Activated CD8-positive, alpha-beta memory T cell treated with anti-CD3 and anti-CD28 coated beads, Interleukin-2, amount 50 U/mL, for 24 hours (primary cell): Measurements from ENCODE around the gene TMEM218.

ENCODE experiments used
- DNase-seq: peaks from one replicate; pipeline ENCODE4 v3.0.0-alpha.2; 2020; ENCODE audit errors: extremely low read depth

Gene TMEM218

DNA sequence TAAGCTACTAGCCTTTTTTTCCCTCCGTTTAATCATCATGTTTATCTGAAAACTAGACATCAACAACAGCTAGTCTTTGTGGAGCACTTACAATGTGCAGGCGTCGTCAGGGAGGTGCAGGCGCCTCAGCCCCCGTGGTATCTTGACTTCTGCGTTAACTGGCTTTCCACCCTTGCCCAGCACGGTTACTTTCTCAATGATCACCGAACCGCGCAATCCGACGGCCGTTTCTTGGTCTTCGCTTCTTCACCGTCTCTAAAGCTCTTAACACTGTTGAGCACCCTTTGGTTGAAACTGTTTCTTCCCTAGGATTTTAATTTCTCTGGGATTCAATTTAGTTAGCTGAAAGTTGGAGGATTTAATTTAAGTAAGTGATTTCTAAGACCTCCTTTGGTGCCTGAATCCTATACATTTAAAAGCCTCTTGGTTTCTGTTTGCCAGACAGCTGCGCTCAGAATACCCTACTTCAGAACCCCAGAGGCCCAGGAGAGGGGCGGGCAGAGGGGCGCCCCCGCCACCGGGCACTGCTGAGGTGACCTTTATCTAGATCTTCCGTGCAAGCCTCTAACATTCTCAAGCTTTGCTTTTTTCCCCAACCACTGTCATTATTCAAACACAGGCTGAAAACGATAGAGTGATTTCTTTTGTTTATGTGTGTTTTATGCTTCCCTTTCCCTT is 18.0 kb upstream of the TMEM218 start:
- DNase-seq: no peak

GRCh38 chr11:125128450-125128849 is 17.0 kb upstream of the TMEM218 start:
- no peak for DNase-seq

DNA sequence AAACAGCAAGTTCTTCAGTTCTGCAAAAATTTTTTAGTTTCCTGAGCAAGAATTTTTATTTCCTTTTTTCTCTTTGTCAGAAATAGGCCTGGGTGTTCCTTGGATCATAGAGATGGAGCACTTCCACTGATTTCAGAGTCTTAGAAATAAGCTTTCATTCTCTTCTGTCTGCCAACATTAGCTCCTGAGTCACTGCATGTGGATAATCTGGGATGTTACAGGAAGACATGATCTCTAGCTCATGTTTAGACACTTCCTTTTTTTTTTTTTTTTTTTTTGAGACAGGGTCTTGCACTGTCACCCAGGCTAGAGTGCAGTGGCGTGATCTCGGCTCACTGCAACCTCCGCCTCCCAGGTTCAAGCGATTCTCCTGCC is 13.2 kb upstream of the TMEM218 start:
- no peak for DNase-seq

- no peak for DNase-seq
Measured at GRCh38 chr11:125123947-125124617, 12.7 kb upstream of the TMEM218 start.

GRCh38 chr11:125123194-125123946 is 11.9 kb upstream of the TMEM218 start:
- DNase-seq: no peak

- DNase-seq: no peak
Measured at GRCh38 chr11:125117429-125117828, 6.0 kb upstream of the TMEM218 start.

- DNase-seq: no peak
Measured at GRCh38 chr11:125114518-125114917, 3.1 kb upstream of the TMEM218 start.

- no peak for DNase-seq
Measured at GRCh38 chr11:125112208-125112604, 780 bp upstream of the TMEM218 start.

- DNase-seq: no peak
Measured at GRCh38 chr11:125111001-125111342, 454 bp downstream of the TMEM218 start.

DNA sequence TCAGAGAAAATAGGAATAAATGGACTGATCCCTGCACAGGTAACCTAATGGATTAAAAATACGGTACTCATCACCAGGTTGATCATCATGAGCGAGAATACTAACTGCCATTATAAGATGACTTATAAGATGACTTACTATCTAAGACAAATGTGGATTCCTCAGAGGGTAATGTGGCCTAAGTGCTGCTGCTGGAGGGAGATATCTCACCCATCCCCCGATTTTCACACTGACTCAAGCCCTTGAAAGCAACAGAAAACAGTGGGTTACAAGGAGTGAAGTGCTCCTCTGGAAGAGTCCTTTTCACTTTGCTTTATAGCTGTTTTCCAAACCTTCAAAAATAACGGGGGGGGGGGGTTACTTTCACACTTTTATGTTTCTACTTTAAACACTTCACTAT is 920 bp downstream of the TMEM218 start:
- no peak for DNase-seq

DNA sequence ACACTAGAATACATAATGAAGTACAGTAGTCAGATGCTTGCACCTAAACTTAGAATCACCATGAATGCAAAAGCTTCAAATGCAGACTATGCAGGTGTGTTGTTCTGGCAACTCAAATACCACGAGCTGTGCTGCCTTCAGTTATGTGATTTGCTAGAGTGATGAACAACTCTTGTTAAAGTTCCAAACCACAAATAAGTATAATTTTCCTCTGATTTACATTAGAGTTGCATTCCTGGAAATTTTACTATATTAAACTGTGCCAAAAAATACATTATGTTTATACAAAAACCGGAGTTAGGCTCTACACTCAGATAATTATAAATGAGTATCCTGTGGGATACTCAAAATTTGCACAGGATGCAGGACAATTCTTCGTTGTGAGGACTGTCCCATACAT is 3.0 kb downstream of the TMEM218 start:
- DNase-seq: no peak

GRCh38 chr11:125105926-125106325 is 5.5 kb downstream of the TMEM218 start:
- DNase-seq: no peak

DNA sequence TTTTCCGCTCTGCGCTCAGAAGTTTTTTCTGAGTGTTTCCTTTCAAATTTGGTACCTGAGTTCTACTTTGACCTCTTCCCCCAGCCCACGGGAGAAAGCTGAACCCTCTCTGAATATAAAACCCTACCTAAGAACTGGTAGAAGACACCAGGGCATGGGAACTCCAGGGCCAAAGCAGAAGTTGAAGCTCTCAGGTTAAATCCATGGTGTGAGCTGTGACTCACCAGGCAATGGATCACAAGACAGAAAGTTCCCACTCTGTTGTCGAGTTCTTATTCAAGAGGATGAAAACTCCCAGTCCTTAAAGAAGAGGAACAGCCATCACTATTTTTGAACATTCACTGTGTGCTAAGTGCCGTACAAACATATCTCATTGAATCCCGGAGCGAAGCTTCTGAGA is 8.9 kb downstream of the TMEM218 start:
- DNase-seq: no peak

GRCh38 chr11:125102025-125102424 is 9.4 kb downstream of the TMEM218 start:
- DNase-seq: no peak

DNA sequence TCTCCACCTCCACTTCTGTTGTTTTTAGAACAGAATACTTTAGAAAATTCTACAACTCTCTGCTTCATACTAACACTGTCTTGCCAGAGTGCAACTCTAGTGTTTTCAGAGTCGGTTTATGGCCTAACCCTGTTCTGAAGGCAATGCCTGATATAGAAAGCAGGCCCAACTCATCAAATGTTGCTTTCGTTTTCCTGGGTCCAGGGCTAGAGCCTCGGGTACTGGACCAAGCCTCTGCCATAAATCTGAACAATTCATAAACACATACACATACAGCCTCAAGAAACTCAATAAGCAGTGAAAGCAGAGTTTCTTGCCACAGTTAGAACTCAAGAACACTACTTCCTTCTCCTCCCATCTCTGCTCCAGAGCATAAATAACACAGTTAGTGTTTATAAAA is 9.8 kb downstream of the TMEM218 start:
- DNase-seq: no peak

DNA sequence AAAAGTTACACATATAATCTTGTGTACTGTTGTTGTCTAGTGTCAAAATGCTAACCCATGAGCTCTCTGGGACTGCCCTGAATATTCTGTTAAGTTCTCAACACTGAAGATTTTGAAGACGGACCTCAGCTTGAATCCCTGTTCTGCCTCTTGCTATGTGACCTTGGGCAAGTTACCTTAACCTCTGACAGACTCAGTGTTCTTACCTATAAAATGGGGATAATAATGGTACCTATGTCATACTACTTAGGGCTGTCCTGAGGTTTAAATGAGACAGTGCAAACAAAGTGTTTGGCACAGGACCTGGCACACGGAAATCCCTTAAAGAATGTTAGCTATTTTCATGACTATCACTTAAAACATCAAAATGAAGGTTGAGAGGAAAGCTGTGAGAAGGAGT is 11.3 kb downstream of the TMEM218 start:
- DNase-seq: no peak

DNA sequence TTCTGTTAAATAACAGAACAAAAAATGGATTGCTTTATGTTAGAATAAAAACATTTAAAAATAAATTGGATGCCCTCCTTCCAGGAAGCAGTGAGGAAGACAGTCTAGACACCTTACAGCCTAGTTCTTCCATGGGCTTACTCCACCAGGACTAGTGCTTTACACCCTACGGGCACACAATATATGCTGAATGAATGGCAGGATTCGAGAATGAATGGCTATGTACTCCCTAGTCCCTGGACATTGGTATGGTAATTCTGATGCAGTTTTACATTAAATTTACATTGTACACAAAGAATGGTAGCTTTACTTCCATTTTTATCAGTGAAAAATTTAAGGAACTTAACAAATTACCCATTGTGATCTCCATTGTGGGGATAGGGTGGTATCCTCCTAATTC is 16.7 kb downstream of the TMEM218 start:
- DNase-seq: no peak

DNA sequence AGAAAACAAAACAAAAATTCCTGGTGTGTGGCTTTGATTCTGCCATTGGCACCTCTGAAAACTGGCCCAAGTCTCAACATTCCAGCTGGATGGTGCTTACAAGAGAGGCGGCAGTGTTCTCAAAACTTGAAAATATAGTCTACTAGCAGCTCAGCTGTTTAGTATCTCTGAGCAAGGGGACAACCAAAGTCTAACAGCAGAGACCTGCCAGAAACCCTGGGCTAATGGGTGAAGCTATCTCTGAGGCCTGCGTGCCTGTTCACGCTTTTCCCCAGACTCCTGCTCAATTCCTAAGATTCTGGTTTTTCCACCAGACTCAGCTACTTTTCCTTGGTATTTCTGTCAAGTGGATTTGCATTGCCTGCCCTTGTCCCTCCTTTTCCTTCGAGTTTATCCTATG is 17.9 kb downstream of the TMEM218 start:
- DNase-seq: no peak

DNA sequence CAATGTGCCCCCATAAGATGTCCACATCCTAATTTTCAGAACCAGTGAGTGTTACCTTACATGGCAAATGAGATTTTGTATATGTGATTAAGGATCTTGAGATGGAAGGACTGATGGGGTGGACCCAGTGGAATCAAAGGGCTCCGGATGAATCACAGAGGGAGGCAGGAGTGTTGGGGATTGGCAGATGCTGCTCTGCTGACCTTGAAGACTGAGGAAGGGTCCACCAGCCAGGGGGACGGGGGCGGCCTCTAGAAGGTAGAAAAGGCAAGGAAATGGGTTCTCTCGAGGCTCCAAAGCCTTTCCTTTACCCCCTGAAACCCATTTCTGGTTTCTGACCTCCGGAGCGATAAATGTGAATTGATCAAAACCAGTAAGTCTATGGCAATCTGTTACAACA is 18.8 kb downstream of the TMEM218 start:
- no peak for DNase-seq

- DNase-seq: no peak
Measured at GRCh38 chr11:125091877-125092664, 19.4 kb downstream of the TMEM218 start.

DNA sequence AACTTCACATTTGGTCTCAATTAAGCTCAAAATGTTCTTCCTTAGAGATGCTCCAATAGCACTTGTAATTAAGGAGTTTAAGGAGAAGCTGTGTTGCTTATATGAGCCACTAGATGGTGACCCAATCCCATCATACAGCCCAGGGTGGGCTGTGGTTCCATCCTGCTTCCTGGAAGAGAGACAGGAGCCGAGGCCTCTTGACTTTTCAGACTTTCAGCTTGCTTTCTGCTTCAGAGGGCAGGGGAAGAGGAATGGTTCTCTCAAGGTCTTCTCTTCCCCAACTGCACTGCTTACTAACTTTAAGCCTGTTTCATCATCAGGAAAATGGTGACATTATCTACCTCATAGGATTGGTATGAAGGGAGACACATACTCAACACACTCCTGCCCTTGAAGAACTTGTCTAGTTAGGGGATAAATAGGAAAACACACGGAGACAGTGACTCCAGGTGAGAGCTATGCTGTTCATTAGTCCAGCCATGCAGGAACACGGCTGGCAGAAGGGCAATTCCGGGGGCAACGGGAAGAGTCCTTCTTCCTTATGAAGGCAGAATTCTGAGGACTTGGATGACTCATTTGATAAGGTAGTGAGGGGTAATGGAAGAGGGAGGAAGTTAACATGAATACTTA is 20.1 kb downstream of the TMEM218 start:
- no peak for DNase-seq

DNA sequence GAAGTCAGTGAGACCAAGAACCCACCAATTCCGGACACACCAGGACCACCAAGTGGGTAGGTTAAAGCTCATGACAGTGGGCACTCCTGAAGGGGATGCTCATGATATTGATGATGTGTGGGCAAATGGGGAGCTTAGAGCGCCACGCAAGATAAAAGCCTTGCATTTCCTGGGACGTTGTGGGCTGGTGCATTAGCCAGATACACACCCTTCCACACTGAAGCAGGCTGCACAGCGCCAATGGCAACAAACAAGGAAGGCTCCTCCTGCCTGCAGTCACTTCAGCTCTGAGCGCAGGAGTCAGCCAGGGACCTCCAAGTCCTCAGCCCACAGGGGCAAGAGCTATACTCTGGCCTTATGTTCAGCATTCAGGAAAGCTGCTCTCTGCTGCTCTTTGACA is 20.6 kb downstream of the TMEM218 start:
- DNase-seq: no peak
